Measurements from ENCODE around the gene DAPL1. TPM values are rescaled to one million over a fixed set of nuclear protein-coding genes. Genes with fewer than 3 reads are reported as not detected.
A peak's percentile ranks its signal among the peaks of the same experiment; 100 is the strongest.

DAPL1 gene
- total RNA-seq, 2 donors from 2014 or later, result not detected

DNA sequence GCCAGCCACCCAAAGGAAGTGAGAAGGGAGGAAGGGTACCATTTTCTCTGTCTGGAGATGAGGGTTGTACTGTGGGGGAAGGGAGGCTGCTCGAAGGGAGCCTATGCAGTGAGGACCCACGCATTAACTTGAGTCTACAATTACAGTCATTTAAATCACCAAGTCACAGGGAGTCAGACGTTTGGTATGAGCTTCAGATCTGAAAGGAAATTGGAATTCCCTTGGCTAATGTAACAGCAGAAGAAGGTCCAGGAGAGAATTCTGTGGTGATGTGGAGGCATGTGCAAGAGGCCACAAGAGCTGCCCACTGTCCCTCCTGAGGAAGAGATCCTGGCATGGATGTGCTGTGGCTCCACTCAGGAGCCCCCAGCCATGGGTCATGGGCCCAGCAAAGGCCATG is 22.5 kb downstream of the DAPL1 start:
- TF ChIP-seq, protein P1, sequence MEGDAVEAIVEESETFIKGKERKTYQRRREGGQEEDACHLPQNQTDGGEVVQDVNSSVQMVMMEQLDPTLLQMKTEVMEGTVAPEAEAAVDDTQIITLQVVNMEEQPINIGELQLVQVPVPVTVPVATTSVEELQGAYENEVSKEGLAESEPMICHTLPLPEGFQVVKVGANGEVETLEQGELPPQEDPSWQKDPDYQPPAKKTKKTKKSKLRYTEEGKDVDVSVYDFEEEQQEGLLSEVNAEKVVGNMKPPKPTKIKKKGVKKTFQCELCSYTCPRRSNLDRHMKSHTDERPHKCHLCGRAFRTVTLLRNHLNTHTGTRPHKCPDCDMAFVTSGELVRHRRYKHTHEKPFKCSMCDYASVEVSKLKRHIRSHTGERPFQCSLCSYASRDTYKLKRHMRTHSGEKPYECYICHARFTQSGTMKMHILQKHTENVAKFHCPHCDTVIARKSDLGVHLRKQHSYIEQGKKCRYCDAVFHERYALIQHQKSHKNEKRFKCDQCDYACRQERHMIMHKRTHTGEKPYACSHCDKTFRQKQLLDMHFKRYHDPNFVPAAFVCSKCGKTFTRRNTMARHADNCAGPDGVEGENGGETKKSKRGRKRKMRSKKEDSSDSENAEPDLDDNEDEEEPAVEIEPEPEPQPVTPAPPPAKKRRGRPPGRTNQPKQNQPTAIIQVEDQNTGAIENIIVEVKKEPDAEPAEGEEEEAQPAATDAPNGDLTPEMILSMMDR (IDR thresholded peaks at IDR 0.05), result no peak
- no peaks in the 10 kb centered on the region for H3K27me3 ChIP-seq
- no peak overlapping the region for H3K27ac ChIP-seq
- no peaks in the 10 kb centered on the region for H3K36me3 ChIP-seq
- H3K4me3 ChIP-seq, result no peak overlapping the region
- no peaks in the 10 kb centered on the region for H3K9me3 ChIP-seq
- no peak for DNase-seq (ENCODE audit: low spot score)
- peaks cover 0 to 17% of the 10 kb centered on the region in 2 donors for H3K4me1 ChIP-seq

DNA sequence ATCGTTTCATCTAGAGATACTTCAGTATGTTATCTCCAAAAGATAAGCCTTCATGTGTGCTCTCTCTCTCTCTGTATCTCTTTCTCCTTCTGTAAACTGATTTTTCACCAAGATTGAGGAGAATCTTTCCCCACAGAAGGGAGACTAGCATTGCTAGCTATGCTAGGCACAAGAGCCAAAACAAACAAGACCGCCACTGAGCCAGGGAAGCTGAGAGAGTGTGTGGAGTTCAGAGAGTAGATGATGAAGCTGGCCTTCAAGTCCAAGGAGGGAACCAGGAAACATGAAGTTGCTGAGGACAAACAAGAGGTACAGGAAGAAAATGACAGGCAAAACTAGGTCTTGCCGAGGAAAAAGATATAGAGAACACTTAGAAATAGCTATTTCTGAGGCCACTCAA is 23.4 kb downstream of the DAPL1 start:
- Histone ChIP-seq H3K36me3 (no peaks in the 10 kb centered on the region), H3K9me3 (no peaks in the 10 kb centered on the region), H3K4me1 (peaks cover 0 to 17% of the 10 kb centered on the region in 2 donors), H3K4me3 (no peak overlapping the region), H3K27me3 (no peaks in the 10 kb centered on the region), H3K27ac (no peak overlapping the region)
- TF ChIP-seq, protein P1 (IDR thresholded peaks at IDR 0.05), result no peak
- DNase-seq (ENCODE audit: low spot score), result peak; percentile 64

DNA sequence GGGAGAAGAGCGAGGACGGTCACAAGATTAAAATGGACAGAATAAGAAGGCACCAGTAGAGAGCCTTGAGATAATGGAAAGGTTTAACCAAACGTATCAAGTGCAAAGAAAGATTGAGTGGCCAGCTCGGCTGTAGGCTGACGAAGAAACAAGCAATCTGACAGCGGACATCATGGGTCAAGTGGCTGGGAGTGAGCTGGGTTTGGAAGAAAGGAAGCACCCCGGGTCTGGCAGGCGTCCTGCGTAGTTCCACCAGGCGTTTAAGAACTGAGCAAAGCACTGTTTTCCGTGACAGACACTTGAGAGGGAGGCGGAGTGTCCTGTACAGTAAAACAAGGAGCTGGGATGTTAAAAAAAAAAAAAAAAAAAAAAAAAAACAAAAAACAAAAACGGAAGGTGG is 27.1 kb downstream of the DAPL1 start:
- H3K9me3 ChIP-seq, result no peaks in the 10 kb centered on the region
- TF ChIP-seq, protein P1 (IDR thresholded peaks at IDR 0.05), result no peak
- no peak for DNase-seq (ENCODE audit: low spot score)

GRCh38 chr2:158823486-158824237 is 28.5 kb downstream of the DAPL1 start:
- no peak overlapping the region for H3K27ac ChIP-seq
- no peaks in the 10 kb centered on the region for H3K27me3 ChIP-seq
- TF ChIP-seq, protein P1 (IDR thresholded peaks at IDR 0.05), result no peak
- H3K4me3 ChIP-seq, result no peak overlapping the region
- DNase-seq (ENCODE audit: low spot score), result no peak
- no peaks in the 10 kb centered on the region for H3K9me3 ChIP-seq
- H3K4me1 ChIP-seq, result peaks cover 0 to under 1% of the 10 kb centered on the region in 2 donors
- no peaks in the 10 kb centered on the region for H3K36me3 ChIP-seq

More for the DNA sequence above, 27.1 kb downstream of the DAPL1 start:
- Histone ChIP-seq H3K27ac (no peak overlapping the region), H3K36me3 (no peaks in the 10 kb centered on the region), H3K27me3 (no peaks in the 10 kb centered on the region), H3K4me1 (peaks cover 0 to 12% of the 10 kb centered on the region in 2 donors), H3K4me3 (no peak overlapping the region)

- H3K9me3 ChIP-seq, result no peaks in the 10 kb centered on the region
- no peak for DNase-seq (ENCODE audit: low spot score)
- no peak overlapping the region for H3K27ac ChIP-seq
- TF ChIP-seq, protein P1 (IDR thresholded peaks at IDR 0.05), result no peak
- no peaks in the 10 kb centered on the region for H3K36me3 ChIP-seq
- no peaks in the 10 kb centered on the region for H3K27me3 ChIP-seq
- peaks cover 0 to 4% of the 10 kb centered on the region in 2 donors for H3K4me1 ChIP-seq
- H3K4me3 ChIP-seq, result no peak overlapping the region
Measured at GRCh38 chr2:158825021-158825420, 29.9 kb downstream of the DAPL1 start.

- no peaks in the 10 kb centered on the region for H3K36me3 ChIP-seq
- TF ChIP-seq, protein P1 (IDR thresholded peaks at IDR 0.05), result no peak
Measured at GRCh38 chr2:158826965-158827364, 31.8 kb downstream of the DAPL1 start.

More at GRCh38 chr2:158826965-158827364, 31.8 kb downstream of the DAPL1 start:
- H3K4me3 ChIP-seq, result no peak overlapping the region
- H3K27me3 ChIP-seq, result no peaks in the 10 kb centered on the region
- H3K4me1 ChIP-seq, result peaks cover 0 to 4% of the 10 kb centered on the region in 2 donors
- no peak for DNase-seq (ENCODE audit: low spot score)
- H3K9me3 ChIP-seq, result no peaks in the 10 kb centered on the region
- H3K27ac ChIP-seq, result no peak overlapping the region
